Limb (tissue), 2 donors: ENCODE results near the gene FOXN3.

Experiments
- DNase-seq, 2 donors: peaks; one replicate each; pipeline ENCODE4 v3.0.0-alpha.2; 2016; ENCODE audit errors: extremely low spot score in 2 of 2

Gene FOXN3

DNA sequence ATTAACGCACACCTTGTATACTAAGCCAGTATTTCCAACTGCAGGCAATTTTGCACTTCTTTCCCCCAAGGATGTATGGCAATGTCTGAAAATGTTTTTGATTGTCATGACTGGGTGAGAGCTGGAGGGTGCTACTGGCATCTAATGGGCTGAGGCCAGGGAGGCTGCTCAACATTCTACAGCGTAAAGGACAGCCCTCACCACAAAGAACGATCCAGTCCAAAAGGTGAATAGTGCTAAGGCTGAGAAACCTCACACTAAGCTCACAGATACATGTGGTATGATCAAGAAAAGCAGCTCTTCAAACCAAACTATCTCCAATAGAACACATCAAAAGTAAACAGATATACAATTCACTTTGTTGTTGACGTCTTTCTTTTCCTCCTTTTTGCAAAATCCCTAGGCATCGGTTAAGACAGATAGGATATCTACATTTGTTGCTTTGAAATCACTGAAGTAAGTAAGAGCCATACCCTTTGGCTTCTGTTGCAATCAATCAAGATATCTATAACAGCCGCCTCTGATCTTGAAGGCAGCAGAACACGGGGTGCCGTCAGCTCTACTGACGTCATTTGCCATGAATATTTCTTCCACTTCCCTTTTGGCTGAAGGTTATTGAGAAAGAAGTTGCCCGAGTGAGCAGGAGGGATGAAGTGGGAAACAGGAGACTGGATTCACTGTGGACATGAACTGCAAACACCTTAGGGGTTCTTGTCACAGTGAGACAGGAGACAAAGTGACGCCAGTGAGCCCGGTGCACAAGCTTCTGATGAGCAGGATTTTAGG, 218.3 kb downstream of the FOXN3 start:
- peak in 1 of 2 donors; percentile 48 for DNase-seq

DNA sequence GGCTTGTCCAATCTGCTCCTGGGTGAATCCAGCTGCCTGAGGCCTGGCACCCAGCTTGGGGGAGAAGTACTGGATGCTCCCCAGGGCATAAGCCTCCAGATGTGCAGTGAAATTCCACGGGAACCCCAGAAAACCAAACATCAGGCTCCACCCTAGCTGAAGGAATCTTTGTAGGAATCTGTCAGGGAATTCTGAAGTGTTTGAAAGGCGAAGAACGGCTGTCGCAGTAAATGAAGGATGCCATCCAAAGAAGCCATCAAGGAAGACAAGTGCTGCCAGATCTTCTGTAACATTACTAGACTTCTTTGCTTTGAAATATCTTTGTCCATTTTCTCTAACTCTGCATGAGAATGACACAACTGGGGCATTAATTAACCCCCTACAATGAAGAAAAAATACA, 219.4 kb downstream of the FOXN3 start:
- DNase-seq = no peak

DNA sequence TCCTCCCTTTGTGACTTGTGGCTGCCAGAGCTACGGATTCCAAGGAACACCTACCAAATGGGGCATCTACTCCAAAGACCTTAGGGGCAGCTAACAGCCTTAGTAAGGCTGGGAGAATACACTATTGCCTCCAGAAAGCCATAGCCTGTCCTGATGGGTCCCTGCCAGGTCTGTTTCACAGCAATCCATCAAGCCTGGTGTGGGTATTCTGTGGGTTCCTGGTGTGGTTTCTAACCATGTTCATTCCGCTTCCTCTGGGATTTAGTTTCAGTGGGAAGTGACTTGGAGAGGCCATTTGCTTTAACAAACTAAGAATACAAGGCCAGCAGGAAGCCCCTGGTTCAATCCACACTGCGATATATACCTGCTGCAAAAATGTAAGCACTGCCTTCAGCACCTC, 220.5 kb downstream of the FOXN3 start:
- DNase-seq = no peak

DNA sequence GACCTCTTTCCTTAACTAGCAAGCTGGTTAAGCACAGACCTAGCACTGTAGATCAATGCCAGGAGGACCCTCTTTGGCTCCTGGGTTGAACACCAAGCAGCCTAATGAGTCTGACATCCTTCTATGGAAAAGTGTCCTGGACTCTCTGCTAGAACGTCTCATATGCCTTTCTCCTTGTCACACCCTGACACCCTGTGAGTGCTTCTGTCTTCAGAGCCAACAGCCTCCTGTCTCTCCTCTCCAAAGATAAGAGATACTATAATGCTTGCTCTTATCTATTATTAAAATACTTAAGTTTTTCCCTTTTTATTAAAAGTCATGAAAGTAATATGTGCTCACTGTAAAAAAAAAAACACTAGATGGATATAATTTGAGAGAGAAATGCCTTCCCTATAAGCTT, 222.7 kb downstream of the FOXN3 start:
- no peak for DNase-seq

DNA sequence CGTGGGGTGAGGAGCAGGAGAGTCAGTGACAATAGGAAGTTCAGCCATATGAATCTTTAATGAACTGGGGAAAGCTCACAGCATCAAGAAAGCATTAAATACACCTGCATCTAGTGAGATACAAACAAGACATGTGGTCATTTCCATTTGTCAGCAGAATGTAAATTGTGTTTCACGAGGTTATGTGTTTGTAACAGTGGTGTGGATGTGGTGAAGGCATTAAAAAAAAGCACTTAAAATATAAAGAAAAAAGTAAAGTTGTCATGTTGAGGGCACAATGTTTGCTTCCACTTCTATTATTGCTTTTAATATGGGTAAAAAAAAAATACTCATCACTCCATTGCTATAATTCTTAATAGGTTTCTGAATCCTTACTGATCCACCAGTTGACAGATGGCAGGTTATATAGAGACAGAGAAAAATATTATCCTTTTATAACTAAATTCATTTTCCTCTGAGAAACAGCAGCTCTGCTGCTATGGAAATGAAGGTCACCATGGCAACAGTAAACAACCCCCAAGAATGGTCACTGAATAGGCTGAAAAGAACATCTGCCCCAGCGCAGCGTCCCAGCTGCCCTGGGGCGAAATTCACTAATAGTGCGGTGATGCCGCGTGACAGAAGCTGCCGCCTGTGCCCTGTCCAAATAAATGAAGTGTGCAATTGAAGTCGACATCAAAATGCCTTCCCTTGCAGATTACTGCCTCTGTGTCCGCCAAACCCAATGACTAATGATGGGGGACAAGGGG, 226.1 kb downstream of the FOXN3 start:
- DNase-seq = peak; percentile 67

DNA sequence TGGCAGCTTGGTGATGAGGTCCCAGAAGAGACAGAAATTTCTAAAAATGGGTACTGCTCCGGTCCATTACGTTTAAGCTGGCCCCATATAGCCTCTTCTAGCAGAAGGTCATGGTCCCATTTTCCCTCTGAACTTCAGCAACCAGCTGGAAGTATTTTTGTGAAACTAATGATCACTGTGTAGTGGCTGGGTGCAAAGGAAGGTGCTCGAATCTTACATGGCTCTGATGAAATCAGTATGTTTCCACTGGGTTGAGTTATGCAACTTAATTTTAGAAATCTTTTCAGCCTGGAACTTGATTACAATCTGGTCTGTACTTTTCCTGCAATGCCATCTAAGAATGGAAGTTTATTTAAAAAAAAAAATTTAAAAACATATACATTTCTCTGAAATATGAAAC, 228.5 kb downstream of the FOXN3 start:
- DNase-seq = no peak

DNA sequence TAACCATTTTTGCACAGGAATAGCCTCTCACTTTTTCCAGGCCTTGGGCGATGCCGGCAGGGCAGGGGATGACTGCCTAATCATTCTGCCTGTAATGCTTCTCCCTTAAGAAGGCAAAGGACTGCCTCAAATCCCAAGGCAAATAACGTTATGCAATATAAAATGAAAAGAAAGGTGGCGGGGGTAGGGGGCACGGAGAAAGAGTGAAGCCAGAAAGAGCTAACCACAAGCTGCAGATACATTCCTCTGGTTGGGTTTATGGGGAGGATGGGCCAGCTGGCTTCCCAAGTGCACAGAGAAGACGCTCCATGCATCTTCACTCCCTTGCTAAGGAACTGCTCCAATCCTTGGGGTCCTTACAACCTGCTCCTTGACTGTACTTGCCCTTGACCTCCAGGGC, 229.5 kb downstream of the FOXN3 start:
- DNase-seq = no peak

DNA sequence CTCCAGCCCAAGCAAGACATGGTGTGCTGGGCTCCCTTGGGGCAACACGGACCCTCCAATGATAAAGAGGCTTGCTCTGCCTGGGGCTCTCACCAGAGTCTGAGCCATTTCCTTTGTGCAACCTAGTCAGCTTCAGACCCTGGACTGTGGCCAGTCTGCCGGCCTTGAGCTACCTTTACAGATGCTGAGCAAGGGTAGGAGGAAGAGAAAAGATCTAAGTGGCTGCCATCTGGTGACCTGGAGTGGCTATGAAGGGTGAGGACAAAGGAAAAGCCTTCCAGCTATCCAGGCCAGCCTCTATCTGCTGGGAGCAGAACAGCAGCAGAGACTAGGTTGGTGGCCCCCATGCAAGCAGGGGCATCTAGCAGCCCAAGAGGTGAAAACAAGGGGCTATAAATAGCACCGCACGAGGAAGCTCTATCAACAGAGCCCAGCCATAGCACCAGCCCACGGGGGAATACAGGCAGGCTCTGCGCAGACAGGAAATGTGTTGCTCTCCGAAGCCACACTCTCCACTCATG, 230.1 kb downstream of the FOXN3 start:
- no peak for DNase-seq

DNA sequence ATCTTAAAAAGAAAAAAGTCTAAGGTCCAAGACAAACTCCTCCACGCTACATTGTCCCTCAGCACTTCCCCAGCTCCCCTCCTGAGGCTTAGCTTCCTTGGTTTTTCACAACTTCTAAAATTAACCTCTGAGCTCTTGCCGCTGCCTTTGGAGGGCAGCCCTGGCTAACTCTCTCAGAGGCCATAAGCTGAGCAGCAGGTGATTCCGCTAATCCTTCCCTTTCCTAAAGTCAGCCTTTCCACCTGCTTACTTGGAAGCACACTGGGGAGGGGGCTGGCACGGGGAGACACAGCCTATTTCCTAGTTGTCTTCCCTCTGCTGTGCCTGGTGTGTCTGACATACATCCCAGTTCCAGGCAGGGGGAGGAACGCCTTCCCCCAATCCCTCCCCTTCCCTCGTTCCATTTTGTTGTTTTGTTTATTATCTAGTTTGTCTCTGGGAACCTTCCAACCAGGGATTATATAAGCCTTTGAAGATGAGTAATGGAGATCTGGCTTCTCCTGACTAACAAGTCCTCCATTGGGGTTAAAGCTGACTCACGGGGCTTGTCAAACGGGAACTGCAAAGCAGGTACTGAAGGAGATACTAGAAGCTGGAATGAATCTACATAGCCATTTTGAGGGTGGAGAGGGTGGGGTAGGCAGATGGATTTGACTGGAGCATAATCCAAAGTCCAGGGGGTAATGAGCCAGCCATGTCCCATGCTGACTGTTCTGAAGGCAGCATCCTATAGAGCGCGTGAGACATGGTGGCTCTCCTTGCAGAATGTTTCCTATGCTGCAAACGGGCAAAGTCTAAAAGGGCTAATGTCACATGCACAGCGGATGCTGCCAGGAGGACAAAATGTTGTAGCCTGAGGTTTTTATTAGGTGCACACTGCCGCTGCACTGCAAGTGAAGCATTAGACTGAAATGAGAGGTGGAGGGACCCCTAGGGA, 230.8 kb downstream of the FOXN3 start:
- DNase-seq = no peak

DNA sequence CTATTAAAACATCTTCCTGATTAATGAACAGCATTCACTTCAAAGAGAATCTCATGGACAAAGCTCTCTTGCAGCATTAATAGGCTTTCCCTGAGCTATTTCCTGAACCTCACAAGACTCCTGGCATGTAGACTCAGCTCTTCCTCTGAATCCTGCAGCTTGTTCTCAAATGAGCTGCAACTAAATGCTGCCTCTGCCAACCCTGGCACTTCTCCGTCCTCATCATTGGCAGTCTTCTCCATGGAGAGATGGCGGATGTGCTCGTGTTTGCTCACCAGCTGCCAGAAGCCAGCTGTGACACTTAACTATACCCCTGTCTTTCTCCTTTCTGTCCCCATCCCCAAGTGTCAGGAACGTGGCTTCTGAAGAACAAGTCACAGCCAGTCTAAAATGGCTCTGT, 232.1 kb downstream of the FOXN3 start:
- no peak for DNase-seq

DNA sequence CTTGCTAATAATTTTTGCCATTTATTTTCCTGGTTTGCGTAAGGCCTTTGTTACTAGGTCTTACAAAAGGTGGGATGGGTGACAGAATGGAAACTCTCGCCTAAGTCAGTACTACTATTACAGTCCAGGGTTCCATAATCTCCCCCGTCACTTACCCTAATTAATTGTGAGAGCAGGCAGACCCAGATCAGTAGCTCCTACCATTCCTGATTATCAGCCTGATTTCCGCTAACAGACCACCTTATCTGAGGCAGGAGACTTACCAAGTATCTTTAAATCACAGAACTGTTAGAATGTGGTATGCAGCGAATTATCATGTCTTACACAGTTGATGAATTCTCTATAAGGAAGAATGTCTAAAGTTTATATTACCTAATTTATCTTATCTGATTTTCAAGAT, 234.7 kb downstream of the FOXN3 start:
- no peak for DNase-seq

DNA sequence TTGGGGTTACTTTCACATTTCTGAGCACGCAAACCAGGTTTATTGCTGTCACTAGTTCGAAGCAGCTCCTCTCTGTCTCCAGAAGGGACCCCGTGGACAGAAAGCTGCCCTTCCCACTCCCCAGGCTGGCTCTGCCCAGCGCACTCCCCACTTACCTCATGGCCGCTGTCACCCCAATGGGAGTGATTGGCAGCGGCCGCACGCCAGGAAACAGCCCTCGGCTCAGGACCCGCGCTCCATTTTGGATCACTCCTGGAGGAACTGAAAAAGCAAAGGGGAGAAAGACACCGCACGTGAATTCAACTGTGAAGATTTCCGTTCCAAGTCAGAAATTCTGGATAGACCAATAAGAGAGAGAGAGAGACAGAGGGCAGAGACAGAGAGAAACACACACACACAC, 236.5 kb downstream of the FOXN3 start:
- no peak for DNase-seq

DNA sequence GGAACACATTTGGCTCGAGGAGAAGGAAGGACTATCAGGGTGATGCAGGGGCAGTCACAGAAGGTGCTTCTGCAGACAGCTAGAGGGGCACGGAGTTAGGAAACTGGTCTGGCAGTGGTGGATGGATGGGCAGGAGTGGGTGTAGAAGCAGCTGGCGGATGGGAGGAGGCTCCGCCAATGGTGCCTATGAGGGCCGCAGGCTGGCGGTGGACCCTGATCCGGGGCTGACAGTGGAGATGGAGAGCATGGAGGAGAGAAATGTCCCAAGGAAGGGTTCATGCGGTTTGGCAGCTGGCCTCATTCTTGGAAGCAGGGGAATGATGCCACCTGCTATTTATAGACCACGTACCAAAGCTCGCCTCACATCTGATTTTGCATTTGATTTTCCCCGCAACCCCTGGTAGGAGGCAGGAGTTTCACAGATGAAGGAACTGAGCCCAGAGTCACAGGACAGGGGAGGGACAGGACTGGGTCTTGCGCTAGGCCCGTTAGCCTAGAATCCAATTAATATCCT, 237.1 kb downstream of the FOXN3 start:
- no peak for DNase-seq

DNA sequence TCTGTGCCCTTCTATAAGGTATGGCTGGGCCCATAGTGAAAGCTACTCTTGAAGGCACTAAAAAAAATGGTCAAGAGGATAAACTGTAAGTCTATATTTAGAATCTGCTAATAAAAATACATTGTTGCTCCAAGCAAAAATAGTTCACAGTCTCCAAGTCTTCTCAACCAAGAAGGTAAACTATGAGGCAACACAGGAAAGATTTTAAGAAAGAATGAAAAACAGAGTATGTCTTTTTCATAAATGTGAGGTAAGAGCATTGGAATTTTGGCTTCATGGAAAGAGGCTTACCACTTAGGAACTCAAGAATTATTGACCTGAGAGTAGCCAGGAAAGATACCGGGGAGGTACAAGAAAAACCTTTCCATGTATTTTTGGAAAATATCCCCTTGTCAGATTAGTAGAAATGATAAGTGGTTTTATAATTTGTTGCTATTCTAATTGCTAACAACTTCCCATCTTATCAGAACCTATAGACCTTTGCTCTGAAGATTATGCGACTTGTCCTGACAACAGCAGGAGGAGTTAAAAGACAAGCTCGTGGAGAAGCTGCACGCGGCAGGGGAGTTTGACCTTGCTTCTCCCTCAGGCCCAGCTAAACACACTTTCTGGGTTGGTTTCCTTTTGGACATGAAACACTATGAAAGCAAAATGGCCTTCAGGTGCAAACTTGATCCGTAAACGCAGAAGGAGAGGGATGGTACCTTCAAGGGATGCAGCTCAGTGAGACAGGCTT, 238.1 kb downstream of the FOXN3 start:
- DNase-seq = no peak

DNA sequence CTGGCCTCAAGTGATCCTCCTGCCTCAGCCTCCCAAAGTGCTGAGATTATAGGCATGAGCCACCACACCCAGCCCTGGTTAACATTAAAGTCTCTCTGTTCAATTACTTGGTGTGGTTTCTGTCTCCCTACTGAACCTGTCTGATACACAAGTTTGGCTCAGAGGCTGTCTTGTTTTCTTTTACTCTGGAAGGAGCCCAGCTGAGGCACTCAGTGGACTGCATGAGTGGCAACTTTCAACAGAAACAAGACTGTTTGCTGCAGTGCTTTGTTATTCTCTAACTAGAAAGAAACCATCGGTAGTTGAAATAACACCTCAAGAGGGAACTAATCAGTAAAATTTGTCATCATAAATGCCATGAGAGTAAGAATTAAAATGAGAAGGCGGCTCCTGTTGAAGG, 238.7 kb downstream of the FOXN3 start:
- DNase-seq = no peak

DNA sequence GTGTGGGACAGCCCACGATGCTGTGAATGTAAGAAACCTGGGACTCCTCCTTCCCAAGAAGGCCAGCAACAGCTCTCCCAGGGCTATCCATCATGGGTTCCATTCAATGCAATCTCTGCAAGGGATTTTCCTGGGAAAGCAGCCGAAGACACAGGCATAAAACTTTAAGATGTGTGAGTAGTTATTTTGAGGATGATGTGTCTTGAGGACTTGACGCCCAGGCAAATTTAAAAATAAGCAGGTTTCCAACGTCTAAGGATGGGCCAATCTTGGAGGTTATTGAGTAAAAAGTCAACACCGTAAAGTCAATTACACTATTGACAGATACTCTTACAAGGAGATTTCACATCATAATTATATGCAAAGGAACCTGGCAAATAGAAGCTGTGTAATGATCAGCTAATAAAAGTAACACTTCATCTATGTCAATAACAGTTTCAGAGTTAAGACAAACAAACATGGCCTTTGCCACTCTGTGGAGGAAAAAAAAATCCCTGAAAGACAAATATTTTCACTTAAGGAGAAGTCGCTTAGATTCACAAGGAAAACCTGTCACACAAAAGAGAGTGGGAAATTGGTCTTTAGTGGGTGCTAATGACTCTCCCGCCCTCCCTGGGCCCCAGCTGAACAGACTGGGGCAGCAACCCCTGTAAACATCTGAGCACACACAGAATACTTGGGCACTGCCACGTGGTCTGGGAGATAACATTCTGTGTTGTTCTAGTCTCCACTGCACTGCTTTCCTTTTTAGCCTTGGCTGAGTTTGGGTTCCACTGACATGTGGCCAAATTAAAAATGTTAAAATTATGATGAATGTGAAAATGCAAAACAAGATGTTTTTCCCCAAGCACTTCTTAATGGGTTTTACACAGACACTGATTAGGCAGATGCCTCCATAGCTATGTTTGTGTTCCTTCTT, 240.9 kb downstream of the FOXN3 start:
- DNase-seq = no peak

DNA sequence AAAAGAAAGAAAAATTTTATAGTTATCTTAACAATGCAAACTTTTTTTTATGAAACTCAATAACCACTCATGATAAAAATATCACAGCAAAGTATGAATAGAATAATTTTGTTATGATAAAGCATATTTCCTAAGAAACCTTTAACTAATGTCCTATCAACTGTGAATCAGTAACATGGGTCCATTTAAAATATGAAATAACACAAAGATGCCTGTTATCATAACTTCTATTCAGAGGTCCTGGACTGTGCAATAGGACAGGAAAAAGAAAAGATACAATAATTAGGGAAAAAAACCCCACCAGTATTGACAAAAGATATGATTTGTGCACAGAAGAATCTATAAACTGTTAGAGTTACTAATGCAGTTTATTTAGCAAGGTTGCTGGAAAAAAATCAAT, 245.4 kb downstream of the FOXN3 start:
- no peak for DNase-seq

DNA sequence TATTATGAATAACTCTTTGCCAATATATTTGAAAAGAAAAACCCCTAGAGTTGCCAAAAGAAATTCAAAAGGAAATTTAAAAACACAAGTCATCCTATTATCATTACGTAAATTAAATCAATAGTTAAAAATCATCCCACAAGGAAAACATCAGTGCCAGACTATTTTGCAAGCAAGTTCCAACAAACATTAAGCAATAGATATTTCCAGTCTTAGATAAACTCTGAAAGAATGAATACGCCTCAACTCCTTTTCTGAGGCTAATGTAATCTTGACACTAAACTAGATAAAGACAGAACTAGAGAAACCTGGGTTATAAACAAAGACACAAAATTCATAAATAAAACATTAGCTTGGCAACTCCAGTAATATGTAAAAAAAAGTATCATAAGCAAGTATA, 245.9 kb downstream of the FOXN3 start:
- DNase-seq = no peak

DNA sequence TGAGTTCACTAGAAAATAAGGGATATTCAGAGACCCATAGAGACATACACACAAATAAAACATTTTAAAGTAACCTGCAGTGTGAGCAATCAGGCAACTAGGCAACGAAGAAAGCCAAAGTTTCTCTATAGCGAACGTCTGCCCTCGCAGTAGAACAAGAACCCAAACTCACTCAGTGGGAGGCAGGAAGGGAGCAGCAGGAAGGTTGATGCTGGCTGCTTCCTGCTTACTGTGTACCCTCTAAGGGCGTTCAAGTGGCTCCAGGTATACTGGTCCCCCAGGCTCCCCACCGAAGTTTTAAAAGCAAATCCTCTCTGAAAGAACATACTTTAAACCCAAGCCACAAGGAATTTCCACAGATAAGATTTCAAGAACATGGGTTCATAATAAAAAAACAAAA, 249.3 kb downstream of the FOXN3 start:
- DNase-seq = no peak

DNA sequence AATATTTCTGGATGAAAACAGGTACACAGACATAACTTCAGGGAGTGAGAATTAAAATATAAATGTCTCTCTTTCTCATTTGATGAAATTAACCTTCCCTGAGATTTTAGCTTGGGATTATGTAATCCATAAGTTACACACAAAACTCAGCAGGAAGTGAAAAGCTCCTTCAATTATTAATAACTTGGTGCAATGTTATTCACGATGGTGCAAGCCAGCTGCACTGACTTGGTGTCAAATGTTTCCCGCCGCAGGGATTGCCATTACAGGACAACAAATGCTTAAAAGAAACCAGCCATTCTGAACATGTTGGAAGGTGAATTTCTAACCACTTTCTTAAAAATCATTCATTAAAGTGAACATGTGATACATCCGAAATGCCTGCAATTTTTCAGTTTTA, 250.4 kb downstream of the FOXN3 start:
- no peak for DNase-seq
